Panc1 (cell line): ENCODE results near the gene PSMD1.

Experiments used
- POLR2AphosphoS5 ChIP-seq: IDR thresholded peaks from 2 replicates; pipeline ENCODE4 v1.6.1; 2012; ENCODE audit warnings: mild to moderate bottlenecking, low read depth, low read length, moderate library complexity
- TF ChIP-seq, protein P1 (sequence below): fragments of 450-650 bp; IDR thresholded peaks from 2 replicates; pipeline ENCODE4 v1.5.1; 2017; ENCODE audit warnings: mild to moderate bottlenecking
- TF ChIP-seq, protein P2 (sequence below), 2 experiments: IDR thresholded peaks; 2 replicates each; pipeline ENCODE4 v1.6.1; 2011 to 2012; ENCODE audit warnings: low read depth in 2 of 2, control low read depth in 1 of 2, low read length in 1 of 2, mild to moderate bottlenecking in 1 of 2, moderate library complexity in 1 of 2; ENCODE audit not compliant: insufficient read depth in 1 of 2

- TF ChIP-seq, protein P1, sequence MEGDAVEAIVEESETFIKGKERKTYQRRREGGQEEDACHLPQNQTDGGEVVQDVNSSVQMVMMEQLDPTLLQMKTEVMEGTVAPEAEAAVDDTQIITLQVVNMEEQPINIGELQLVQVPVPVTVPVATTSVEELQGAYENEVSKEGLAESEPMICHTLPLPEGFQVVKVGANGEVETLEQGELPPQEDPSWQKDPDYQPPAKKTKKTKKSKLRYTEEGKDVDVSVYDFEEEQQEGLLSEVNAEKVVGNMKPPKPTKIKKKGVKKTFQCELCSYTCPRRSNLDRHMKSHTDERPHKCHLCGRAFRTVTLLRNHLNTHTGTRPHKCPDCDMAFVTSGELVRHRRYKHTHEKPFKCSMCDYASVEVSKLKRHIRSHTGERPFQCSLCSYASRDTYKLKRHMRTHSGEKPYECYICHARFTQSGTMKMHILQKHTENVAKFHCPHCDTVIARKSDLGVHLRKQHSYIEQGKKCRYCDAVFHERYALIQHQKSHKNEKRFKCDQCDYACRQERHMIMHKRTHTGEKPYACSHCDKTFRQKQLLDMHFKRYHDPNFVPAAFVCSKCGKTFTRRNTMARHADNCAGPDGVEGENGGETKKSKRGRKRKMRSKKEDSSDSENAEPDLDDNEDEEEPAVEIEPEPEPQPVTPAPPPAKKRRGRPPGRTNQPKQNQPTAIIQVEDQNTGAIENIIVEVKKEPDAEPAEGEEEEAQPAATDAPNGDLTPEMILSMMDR, result no peak
- TF ChIP-seq, protein P2, sequence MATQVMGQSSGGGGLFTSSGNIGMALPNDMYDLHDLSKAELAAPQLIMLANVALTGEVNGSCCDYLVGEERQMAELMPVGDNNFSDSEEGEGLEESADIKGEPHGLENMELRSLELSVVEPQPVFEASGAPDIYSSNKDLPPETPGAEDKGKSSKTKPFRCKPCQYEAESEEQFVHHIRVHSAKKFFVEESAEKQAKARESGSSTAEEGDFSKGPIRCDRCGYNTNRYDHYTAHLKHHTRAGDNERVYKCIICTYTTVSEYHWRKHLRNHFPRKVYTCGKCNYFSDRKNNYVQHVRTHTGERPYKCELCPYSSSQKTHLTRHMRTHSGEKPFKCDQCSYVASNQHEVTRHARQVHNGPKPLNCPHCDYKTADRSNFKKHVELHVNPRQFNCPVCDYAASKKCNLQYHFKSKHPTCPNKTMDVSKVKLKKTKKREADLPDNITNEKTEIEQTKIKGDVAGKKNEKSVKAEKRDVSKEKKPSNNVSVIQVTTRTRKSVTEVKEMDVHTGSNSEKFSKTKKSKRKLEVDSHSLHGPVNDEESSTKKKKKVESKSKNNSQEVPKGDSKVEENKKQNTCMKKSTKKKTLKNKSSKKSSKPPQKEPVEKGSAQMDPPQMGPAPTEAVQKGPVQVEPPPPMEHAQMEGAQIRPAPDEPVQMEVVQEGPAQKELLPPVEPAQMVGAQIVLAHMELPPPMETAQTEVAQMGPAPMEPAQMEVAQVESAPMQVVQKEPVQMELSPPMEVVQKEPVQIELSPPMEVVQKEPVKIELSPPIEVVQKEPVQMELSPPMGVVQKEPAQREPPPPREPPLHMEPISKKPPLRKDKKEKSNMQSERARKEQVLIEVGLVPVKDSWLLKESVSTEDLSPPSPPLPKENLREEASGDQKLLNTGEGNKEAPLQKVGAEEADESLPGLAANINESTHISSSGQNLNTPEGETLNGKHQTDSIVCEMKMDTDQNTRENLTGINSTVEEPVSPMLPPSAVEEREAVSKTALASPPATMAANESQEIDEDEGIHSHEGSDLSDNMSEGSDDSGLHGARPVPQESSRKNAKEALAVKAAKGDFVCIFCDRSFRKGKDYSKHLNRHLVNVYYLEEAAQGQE (IDR thresholded peaks at IDR 0.05; ENCODE audit: insufficient read depth in 1 of 2, low read depth in 2 of 2, low read length in 1 of 2), result no peak
- no peak for TF ChIP-seq POLR2AphosphoS5
Observed at GRCh38 chr2:231212329-231212845, 155.7 kb downstream of the PSMD1 start.
